Activated naive CD8-positive, alpha-beta T cell treated with anti-CD3 and anti-CD28 coated beads, Interleukin-2, amount 50 U/mL, for 24 hours (primary cell): ENCODE data around the gene RNFT2.
"Not testable (repeated sequence)": the region's sequence is repeated elsewhere in the genome, so short reads cannot be mapped to it uniquely, and the experiment has no call there.

Experiments
- ATAC-seq: fragments of 150-1000 bp; cut with Tn5 transposase; one replicate; pipeline ENCODE4 v1.10.0; 2021
- DNase-seq: peaks from one replicate; pipeline ENCODE4 v3.0.0; 2021
- H3K27ac Mint-ChIP-seq: one replicate; pipeline ENCODE4 v1.8.0; 2021; ENCODE audit warnings: mild to moderate bottlenecking, mixed read lengths
- H3K27me3 Mint-ChIP-seq: one replicate; pipeline ENCODE4 v1.8.0; 2021; ENCODE audit warnings: mixed read lengths
- H3K36me3 Mint-ChIP-seq: one replicate; pipeline ENCODE4 v1.8.0; 2021; ENCODE audit warnings: low read depth, mixed read lengths
- H3K4me1 Mint-ChIP-seq: one replicate; pipeline ENCODE4 v1.8.0; 2021; ENCODE audit warnings: mixed read lengths
- H3K4me3 Mint-ChIP-seq: one replicate; pipeline ENCODE4 v1.8.0; 2021; ENCODE audit warnings: mild to moderate bottlenecking, moderate library complexity, mixed read lengths
- H3K9me3 Mint-ChIP-seq: one replicate; pipeline ENCODE4 v1.8.0; 2021; ENCODE audit warnings: mixed read lengths

The RNFT2 gene

DNA sequence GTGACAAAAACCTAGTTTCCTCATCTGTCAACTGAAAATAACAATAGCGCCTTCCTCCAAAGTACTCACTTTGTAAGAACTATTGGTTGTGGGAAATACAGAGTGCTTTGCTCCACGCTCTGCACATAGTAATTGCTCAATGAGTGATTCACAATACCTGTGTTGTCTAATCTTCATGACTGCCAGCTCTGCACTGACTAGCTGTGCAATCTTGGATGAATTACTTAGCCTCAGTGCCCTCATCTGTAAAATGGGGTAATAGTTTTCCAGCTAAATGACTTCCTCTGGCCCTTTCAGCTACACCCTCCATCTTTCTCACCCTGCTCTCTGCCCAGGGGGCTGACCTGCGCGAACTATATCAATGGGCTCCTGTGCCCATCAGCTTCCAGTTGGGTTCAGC, 42.8 kb downstream of the RNFT2 start:
- Mint-ChIP-seq H3K4me1 (no peaks in the 10 kb centered on the region), H3K27me3 (no peaks in the 10 kb centered on the region), H3K36me3 (peaks cover 12% of the 10 kb centered on the region), H3K4me3 (no peak overlapping the region), H3K27ac (no peak overlapping the region), H3K9me3 (no peaks in the 10 kb centered on the region)
- no peak for ATAC-seq
- DNase-seq, result no peak

GRCh38 chr12:116783525-116784237, 45.6 kb downstream of the RNFT2 start:
- no peaks in the 10 kb centered on the region for H3K9me3 Mint-ChIP-seq
- ATAC-seq (no peak), DNase-seq (no peak)
- no peak overlapping the region for H3K4me3 Mint-ChIP-seq
- H3K4me1 Mint-ChIP-seq, result no peaks in the 10 kb centered on the region
- H3K27me3 Mint-ChIP-seq, result no peaks in the 10 kb centered on the region
- H3K27ac Mint-ChIP-seq, result no peak overlapping the region
- peaks cover 25% of the 10 kb centered on the region for H3K36me3 Mint-ChIP-seq

DNA sequence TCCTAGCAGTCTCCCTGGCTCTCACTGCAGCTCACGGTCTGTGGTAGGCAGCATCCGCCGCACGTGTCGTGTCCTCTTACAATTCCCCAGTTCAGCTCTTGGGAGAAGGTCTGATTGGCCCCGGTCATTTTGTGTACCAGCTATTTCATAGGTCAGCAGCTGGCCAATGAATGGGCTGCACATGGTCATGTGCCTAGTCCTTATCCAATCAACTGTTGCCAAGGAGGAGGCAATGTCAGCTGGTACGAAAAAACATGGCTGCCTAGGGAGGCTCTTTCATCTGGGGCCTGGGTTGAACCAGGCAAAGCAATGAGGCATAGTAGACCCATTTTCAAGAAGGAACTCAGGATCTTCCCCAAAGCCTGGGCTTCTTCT, 46.1 kb downstream of the RNFT2 start:
- H3K36me3 Mint-ChIP-seq, result peaks cover 25% of the 10 kb centered on the region
- H3K27ac Mint-ChIP-seq, result no peak overlapping the region
- no peaks in the 10 kb centered on the region for H3K9me3 Mint-ChIP-seq
- no peak overlapping the region for H3K4me3 Mint-ChIP-seq
- H3K4me1 Mint-ChIP-seq, result no peaks in the 10 kb centered on the region
- DNase-seq (no peak), ATAC-seq (no peak)
- no peaks in the 10 kb centered on the region for H3K27me3 Mint-ChIP-seq

- not testable (repeated sequence) for ATAC-seq, DNase-seq, H3K4me3 Mint-ChIP-seq, H3K4me1 Mint-ChIP-seq, H3K27ac Mint-ChIP-seq, H3K27me3 Mint-ChIP-seq, H3K9me3 Mint-ChIP-seq
- peaks cover 17% of the 10 kb centered on the region for H3K36me3 Mint-ChIP-seq
Observed at GRCh38 chr12:116789562-116789961, 51.4 kb downstream of the RNFT2 start.

GRCh38 chr12:116790066-116790465, 52.0 kb downstream of the RNFT2 start:
- Mint-ChIP-seq H3K9me3 (no peaks in the 10 kb centered on the region), H3K36me3 (peaks cover 13% of the 10 kb centered on the region), H3K27me3 (no peaks in the 10 kb centered on the region), H3K4me3 (no peak overlapping the region), H3K27ac (no peak overlapping the region), H3K4me1 (no peaks in the 10 kb centered on the region)
- ATAC-seq (no peak), DNase-seq (no peak)

GRCh38 chr12:116792403-116792802, 54.3 kb downstream of the RNFT2 start:
- no peaks in the 10 kb centered on the region for H3K27me3 Mint-ChIP-seq
- H3K9me3 Mint-ChIP-seq, result no peaks in the 10 kb centered on the region

GRCh38 chr12:116794725-116795124, 56.6 kb downstream of the RNFT2 start:
- H3K36me3 Mint-ChIP-seq, result peaks cover 17% of the 10 kb centered on the region
- DNase-seq, result no peak
- no peaks in the 10 kb centered on the region for H3K27me3 Mint-ChIP-seq
- H3K4me1 Mint-ChIP-seq, result no peaks in the 10 kb centered on the region
- H3K27ac Mint-ChIP-seq, result no peak overlapping the region
- H3K4me3 Mint-ChIP-seq, result no peak overlapping the region
- peaks cover 8% of the 10 kb centered on the region for H3K9me3 Mint-ChIP-seq
- no peak for ATAC-seq

More at GRCh38 chr12:116792403-116792802, 54.3 kb downstream of the RNFT2 start:
- peaks cover 2% of the 10 kb centered on the region for H3K36me3 Mint-ChIP-seq
- no peaks in the 10 kb centered on the region for H3K4me1 Mint-ChIP-seq
- ATAC-seq, result no peak
- H3K4me3 Mint-ChIP-seq, result no peak overlapping the region
- no peak for DNase-seq
- H3K27ac Mint-ChIP-seq, result no peak overlapping the region

DNA sequence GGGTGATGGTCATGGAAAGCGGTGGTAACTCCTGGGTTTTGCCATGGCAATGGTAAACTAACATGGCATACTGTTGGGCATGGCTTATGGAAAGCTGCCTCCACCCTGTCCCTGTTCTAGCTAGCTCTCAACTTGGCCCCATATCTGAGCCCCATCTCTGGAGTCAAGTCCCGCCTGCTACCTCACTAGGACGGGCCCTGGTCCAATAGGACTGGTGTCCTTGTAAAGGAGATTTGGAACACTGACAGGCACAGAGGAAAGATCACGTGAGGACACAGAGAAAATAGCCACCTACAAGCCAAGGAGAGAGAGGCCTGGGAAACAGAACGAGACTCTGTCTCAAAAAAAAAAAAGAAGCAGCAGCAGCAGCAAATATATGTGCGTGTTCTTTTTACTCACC, 59.8 kb downstream of the RNFT2 start:
- H3K4me1 Mint-ChIP-seq, result no peaks in the 10 kb centered on the region
- no peaks in the 10 kb centered on the region for H3K27me3 Mint-ChIP-seq
- H3K4me3 Mint-ChIP-seq, result no peak overlapping the region
- peaks cover 21% of the 10 kb centered on the region for H3K36me3 Mint-ChIP-seq
- DNase-seq, result no peak
- no peak for ATAC-seq
- no peak overlapping the region for H3K27ac Mint-ChIP-seq
- peaks cover 12% of the 10 kb centered on the region for H3K9me3 Mint-ChIP-seq

GRCh38 chr12:116798719-116799118, 60.6 kb downstream of the RNFT2 start:
- Mint-ChIP-seq H3K27ac (no peak overlapping the region), H3K9me3 (peaks cover 12% of the 10 kb centered on the region), H3K27me3 (no peaks in the 10 kb centered on the region), H3K4me3 (no peak overlapping the region), H3K36me3 (peaks cover 21% of the 10 kb centered on the region), H3K4me1 (no peaks in the 10 kb centered on the region)
- DNase-seq, result no peak
- ATAC-seq, result no peak

GRCh38 chr12:116799955-116800354, 61.8 kb downstream of the RNFT2 start:
- ATAC-seq, result no peak
- peaks cover 21% of the 10 kb centered on the region for H3K36me3 Mint-ChIP-seq

GRCh38 chr12:116800918-116801317, 62.8 kb downstream of the RNFT2 start:
- Mint-ChIP-seq H3K4me3 (no peak overlapping the region), H3K27me3 (no peaks in the 10 kb centered on the region), H3K27ac (no peak overlapping the region), H3K9me3 (peaks cover 12% of the 10 kb centered on the region), H3K4me1 (peaks cover 4% of the 10 kb centered on the region), H3K36me3 (peaks cover 21% of the 10 kb centered on the region)
- no peak for ATAC-seq
- DNase-seq, result no peak

More at GRCh38 chr12:116799955-116800354, 61.8 kb downstream of the RNFT2 start:
- peaks cover 12% of the 10 kb centered on the region for H3K9me3 Mint-ChIP-seq
- H3K27me3 Mint-ChIP-seq, result no peaks in the 10 kb centered on the region
- no peak for DNase-seq
- peaks cover 4% of the 10 kb centered on the region for H3K4me1 Mint-ChIP-seq
- H3K4me3 Mint-ChIP-seq, result no peak overlapping the region
- no peak overlapping the region for H3K27ac Mint-ChIP-seq

GRCh38 chr12:116802018-116802417, 63.9 kb downstream of the RNFT2 start:
- H3K4me1 Mint-ChIP-seq, result peaks cover 4% of the 10 kb centered on the region
- H3K4me3 Mint-ChIP-seq, result no peak overlapping the region
- ATAC-seq (no peak), DNase-seq (no peak)
- H3K36me3 Mint-ChIP-seq, result peaks cover 21% of the 10 kb centered on the region
- H3K27me3 Mint-ChIP-seq, result no peaks in the 10 kb centered on the region
- peaks cover 12% of the 10 kb centered on the region for H3K9me3 Mint-ChIP-seq
- H3K27ac Mint-ChIP-seq, result no peak overlapping the region

DNA sequence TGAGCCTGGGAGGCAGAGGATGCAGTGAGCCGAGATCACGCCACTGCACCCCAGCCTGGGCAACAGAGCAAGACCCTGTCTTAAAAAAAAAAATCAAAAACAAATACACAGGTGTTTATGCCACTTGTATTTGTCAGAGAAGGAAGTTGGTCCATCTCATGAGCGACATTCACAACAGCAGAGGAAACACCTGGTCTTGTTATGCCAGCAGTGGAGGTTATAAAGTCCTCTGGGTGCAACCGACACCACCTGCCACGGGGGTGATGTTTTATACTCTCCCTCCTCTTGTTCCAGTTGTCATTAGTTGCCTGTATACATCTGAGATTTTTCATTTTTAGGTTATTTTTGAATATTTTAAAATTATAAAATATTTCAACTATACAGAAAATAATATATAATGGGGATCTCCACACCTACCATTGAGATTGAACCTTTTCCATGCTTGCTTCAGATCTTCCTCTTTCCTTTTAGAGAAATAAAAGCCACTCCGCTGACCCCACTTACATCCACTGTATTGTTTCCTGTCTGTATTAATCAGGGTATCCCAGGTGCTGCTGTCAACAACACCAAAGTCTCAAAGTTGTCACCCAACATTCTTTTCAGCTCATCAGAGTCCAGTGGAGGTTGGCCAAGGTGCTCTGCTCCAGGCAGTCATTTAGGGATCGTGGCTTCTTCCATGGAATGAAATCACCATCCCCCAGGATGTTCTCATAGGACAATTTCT, 65.1 kb downstream of the RNFT2 start:
- H3K4me1 Mint-ChIP-seq, result peaks cover 4% of the 10 kb centered on the region
- peaks cover 12% of the 10 kb centered on the region for H3K9me3 Mint-ChIP-seq
- peaks cover 16% of the 10 kb centered on the region for H3K36me3 Mint-ChIP-seq
- ATAC-seq (no peak), DNase-seq (no peak)
- H3K27ac Mint-ChIP-seq, result no peak overlapping the region
- H3K27me3 Mint-ChIP-seq, result no peaks in the 10 kb centered on the region
- no peak overlapping the region for H3K4me3 Mint-ChIP-seq

DNA sequence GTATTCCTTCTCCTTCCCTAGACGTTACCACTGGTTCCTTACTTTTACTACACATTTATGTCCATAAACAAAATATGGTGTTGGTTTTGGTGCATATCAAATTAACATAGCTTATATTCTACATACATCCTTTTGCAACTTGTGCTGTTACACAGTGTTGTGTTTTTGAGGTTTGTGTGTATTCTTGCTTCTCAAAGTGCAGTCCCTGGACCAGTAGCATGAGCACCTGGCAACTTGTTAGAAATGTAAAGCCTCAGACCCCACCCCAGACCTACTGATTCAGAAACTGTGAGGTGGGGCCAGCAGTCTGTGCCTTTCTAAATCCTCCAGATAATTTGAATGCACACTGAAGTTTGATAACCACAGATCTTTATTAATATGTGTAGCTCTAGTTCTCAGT, 65.9 kb downstream of the RNFT2 start:
- ATAC-seq (no peak), DNase-seq (no peak)
- H3K27ac Mint-ChIP-seq, result no peak overlapping the region
- no peaks in the 10 kb centered on the region for H3K27me3 Mint-ChIP-seq
- H3K36me3 Mint-ChIP-seq, result peaks cover 11% of the 10 kb centered on the region
- peaks cover 10% of the 10 kb centered on the region for H3K9me3 Mint-ChIP-seq
- H3K4me1 Mint-ChIP-seq, result peaks cover 4% of the 10 kb centered on the region
- no peak overlapping the region for H3K4me3 Mint-ChIP-seq

GRCh38 chr12:116806845-116807440, 68.8 kb downstream of the RNFT2 start:
- Mint-ChIP-seq H3K9me3 (no peaks in the 10 kb centered on the region), H3K27ac (no peak overlapping the region), H3K36me3 (no peaks in the 10 kb centered on the region), H3K4me3 (no peak overlapping the region), H3K27me3 (no peaks in the 10 kb centered on the region), H3K4me1 (peaks cover 4% of the 10 kb centered on the region)
- no peak for DNase-seq
- no peak for ATAC-seq
